Karpas-422 (cell line): ENCODE data around the gene ADAMTS7. TPM values are rescaled to one million over a fixed set of nuclear protein-coding genes. Genes with fewer than 3 reads are reported as not detected.
A peak's percentile ranks its signal among the peaks of the same experiment; 100 is the strongest.
"Not testable (repeated sequence)": the region's sequence is repeated elsewhere in the genome, so short reads cannot be mapped to it uniquely, and the experiment has no call there.

Experiments used
- DNase-seq: peaks from one replicate; pipeline ENCODE4 v3.0.0-alpha.2; 2015
- H2AFZ ChIP-seq: fragments of 200-600 bp; sonication (generic); 2 replicates; pipeline ENCODE4 v1.6.1; 2014; ENCODE audit warnings: antibody characterized with exemption, low read length, mixed read lengths
- H3K27ac ChIP-seq: fragments of 200-600 bp; sonication (generic); 2 replicates; pipeline ENCODE4 v1.5.1; 2014; ENCODE audit warnings: mild to moderate bottlenecking, low read length, moderate library complexity
- H3K27me3 ChIP-seq: fragments of 200-600 bp; sonication (generic); 2 replicates; pipeline ENCODE4 v1.6.1; 2014; ENCODE audit warnings: low read length, mixed read lengths
- H3K36me3 ChIP-seq: fragments of 200-600 bp; sonication (generic); 2 replicates; pipeline ENCODE4 v1.6.1; 2014; ENCODE audit warnings: low read length, mixed read lengths; ENCODE audit not compliant: insufficient read depth
- H3K4me1 ChIP-seq: fragments of 200-600 bp; sonication (generic); 2 replicates; pipeline ENCODE4 v1.6.1; 2014; ENCODE audit warnings: mild to moderate bottlenecking, low read length, mixed read lengths
- H3K4me2 ChIP-seq: fragments of 200-600 bp; sonication (generic); 2 replicates; pipeline ENCODE4 v1.6.1; 2014; ENCODE audit warnings: low read length, low read depth, mild to moderate bottlenecking; ENCODE audit not compliant: poor library complexity, severe bottlenecking
- H3K4me3 ChIP-seq: fragments of 200-600 bp; sonication (generic); 2 replicates; pipeline ENCODE4 v1.5.1; 2014; ENCODE audit warnings: mild to moderate bottlenecking, antibody characterized with exemption, low read length, mixed read lengths
- H3K79me2 ChIP-seq: fragments of 200-600 bp; sonication (generic); 2 replicates; pipeline ENCODE4 v1.6.1; 2014; ENCODE audit warnings: mild to moderate bottlenecking, low read length, mixed read lengths
- H3K9ac ChIP-seq: fragments of 200-600 bp; sonication (generic); 2 replicates; pipeline ENCODE4 v1.6.0; 2014; ENCODE audit warnings: low read length
- H3K9me2 ChIP-seq: fragments of 200-600 bp; sonication (generic), shearing (Covaris generic); replicated peaks from 2 replicates; pipeline ENCODE4 v1.6.0; 2014; ENCODE audit warnings: mild to moderate bottlenecking, low read length, moderate library complexity; ENCODE audit not compliant: insufficient read depth
- H3K9me3 ChIP-seq: fragments of 300-700, 200-600 bp; sonication (generic); 2 replicates; pipeline ENCODE4 v1.6.1; 2014; ENCODE audit warnings: low read length, mixed read lengths
- H4K20me1 ChIP-seq: fragments of 200-600 bp; sonication (generic); 2 replicates; pipeline ENCODE4 v1.6.1; 2014; ENCODE audit warnings: mild to moderate bottlenecking, antibody characterized with exemption, low read length, low read depth; ENCODE audit not compliant: insufficient read depth
- total RNA-seq: library from RNA; depleted of rRNA; stranded (reverse); fragments of >200 nt; shearing (Covaris generic); gene quantifications from 2 replicates; pipeline ENCODE4 v1.2.3, GENCODE V29; 2014; ENCODE audit warnings: low replicate concordance

ADAMTS7 gene
- total RNA-seq, 1 experiment from 2014 or later, result 0.75 TPM

GRCh38 chr15:78753359-78753659 lies 58.0 kb downstream of the ADAMTS7 start:
- H3K79me2 ChIP-seq, H3K4me3 ChIP-seq, H3K9me2 ChIP-seq, H3K9me3 ChIP-seq, H3K27ac ChIP-seq, H3K9ac ChIP-seq, H2AFZ ChIP-seq, H3K27me3 ChIP-seq, DNase-seq, H3K36me3 ChIP-seq, H4K20me1 ChIP-seq, H3K4me2 ChIP-seq: not testable (repeated sequence)
- peaks cover 25% of the 10 kb centered on the region for H3K4me1 ChIP-seq

- no peaks in the 10 kb centered on the region for H3K9me3 ChIP-seq
- H3K9ac ChIP-seq, result no peak overlapping the region
- no peaks in the 10 kb centered on the region for H3K36me3 ChIP-seq
- H3K27ac ChIP-seq, result no peak overlapping the region
- no peak overlapping the region for H3K4me3 ChIP-seq
- H4K20me1 ChIP-seq, result no peaks in the 10 kb centered on the region
- H3K4me2 ChIP-seq, result no peak overlapping the region
- H3K9me2 ChIP-seq, result no peaks in the 10 kb centered on the region
- H3K79me2 ChIP-seq, result no peaks in the 10 kb centered on the region
- no peak overlapping the region for H2AFZ ChIP-seq
- DNase-seq, result no peak
- peaks cover 19% of the 10 kb centered on the region for H3K4me1 ChIP-seq
- no peaks in the 10 kb centered on the region for H3K27me3 ChIP-seq
Measured at GRCh38 chr15:78752492-78753358, 58.5 kb downstream of the ADAMTS7 start.

- Histone ChIP-seq H3K79me2 (no peaks in the 10 kb centered on the region), H3K27ac (no peak overlapping the region), H3K9me2 (no peaks in the 10 kb centered on the region), H3K4me2 (no peak overlapping the region), H3K27me3 (no peaks in the 10 kb centered on the region), H2AFZ (no peak overlapping the region), H3K36me3 (no peaks in the 10 kb centered on the region), H3K9ac (no peak overlapping the region), H3K4me1 (peaks cover 7% of the 10 kb centered on the region), H4K20me1 (no peaks in the 10 kb centered on the region), H3K9me3 (no peaks in the 10 kb centered on the region), H3K4me3 (no peak overlapping the region)
- DNase-seq, result no peak
Measured at GRCh38 chr15:78751602-78751979, 59.7 kb downstream of the ADAMTS7 start.

DNA sequence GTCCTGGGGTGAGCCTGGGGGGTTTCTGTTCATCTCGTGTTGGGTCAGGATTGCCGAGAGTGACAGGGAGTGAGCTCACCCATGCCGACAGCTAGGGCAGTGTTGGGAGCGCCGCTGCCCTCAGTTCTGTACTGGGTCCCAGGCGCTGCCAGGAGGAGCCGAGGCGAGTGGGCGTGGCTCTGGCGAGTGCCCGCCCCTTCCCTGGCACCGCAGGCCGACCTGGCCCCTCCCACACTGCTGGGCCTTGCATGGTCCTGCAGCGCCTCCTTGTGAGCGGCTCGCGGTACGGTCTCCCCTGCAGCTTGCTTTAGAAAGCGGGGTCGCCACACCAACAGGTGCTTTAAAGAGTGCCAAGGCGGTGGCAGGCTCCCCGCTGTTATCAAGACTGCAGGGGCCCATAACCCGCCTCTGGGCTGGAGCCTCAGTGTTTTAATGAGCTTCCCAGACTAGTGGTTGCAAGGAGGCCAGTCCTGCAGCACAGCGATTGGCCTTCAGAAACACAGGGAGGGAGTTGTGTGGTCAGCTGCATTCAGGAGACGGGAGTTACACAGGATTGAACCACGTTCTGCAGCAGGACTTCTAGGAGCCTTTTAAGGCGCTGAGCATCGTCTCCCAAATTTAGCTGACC lies 60.2 kb downstream of the ADAMTS7 start:
- H3K9me2 ChIP-seq, H3K27me3 ChIP-seq, H3K9ac ChIP-seq, H3K9me3 ChIP-seq, H3K4me1 ChIP-seq, H3K79me2 ChIP-seq, H2AFZ ChIP-seq, H3K4me3 ChIP-seq, H3K27ac ChIP-seq, H3K36me3 ChIP-seq, H3K4me2 ChIP-seq, H4K20me1 ChIP-seq: not testable (repeated sequence)
- peak; percentile 96 for DNase-seq

GRCh38 chr15:78750566-78750965 lies 60.7 kb downstream of the ADAMTS7 start:
- H3K4me3 ChIP-seq, result no peak overlapping the region
- H3K9me3 ChIP-seq, result no peaks in the 10 kb centered on the region
- no peaks in the 10 kb centered on the region for H3K4me1 ChIP-seq
- no peaks in the 10 kb centered on the region for H3K36me3 ChIP-seq
- no peak overlapping the region for H2AFZ ChIP-seq
- no peaks in the 10 kb centered on the region for H3K27me3 ChIP-seq
- no peak overlapping the region for H3K27ac ChIP-seq
- H3K9ac ChIP-seq, result no peak overlapping the region
- peak; percentile 34 for DNase-seq
- H3K9me2 ChIP-seq, result no peaks in the 10 kb centered on the region
- no peaks in the 10 kb centered on the region for H3K79me2 ChIP-seq
- no peaks in the 10 kb centered on the region for H4K20me1 ChIP-seq
- H3K4me2 ChIP-seq, result no peak overlapping the region

DNA sequence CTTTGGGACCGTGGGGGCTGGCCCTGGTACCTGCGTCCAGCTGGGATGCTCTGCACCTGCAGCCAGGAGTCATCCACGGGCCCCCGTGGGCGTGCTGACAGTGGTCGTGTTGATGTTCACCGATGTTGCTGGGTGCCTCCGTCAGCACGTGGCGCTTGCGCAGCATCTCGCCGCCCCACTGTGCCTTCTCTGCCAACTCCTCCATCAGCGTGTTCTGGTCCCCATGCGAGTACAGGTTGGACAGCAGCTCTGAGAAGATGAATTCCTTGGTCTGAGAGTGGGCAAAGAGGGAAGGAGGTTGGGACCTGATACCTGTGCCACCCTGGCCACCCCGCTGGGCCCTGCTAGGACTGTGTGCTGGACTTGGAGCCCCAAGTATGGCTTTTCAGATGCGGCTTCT lies 61.4 kb downstream of the ADAMTS7 start:
- no peak overlapping the region for H3K4me3 ChIP-seq
- DNase-seq, result peak; percentile 26
- H3K9me3 ChIP-seq, result no peaks in the 10 kb centered on the region
- H3K27ac ChIP-seq, result no peak overlapping the region
- H3K4me1 ChIP-seq, result no peaks in the 10 kb centered on the region
- H3K9me2 ChIP-seq, result no peaks in the 10 kb centered on the region
- no peaks in the 10 kb centered on the region for H3K79me2 ChIP-seq
- H4K20me1 ChIP-seq, result no peaks in the 10 kb centered on the region
- no peak overlapping the region for H2AFZ ChIP-seq
- H3K36me3 ChIP-seq, result no peaks in the 10 kb centered on the region
- H3K9ac ChIP-seq, result no peak overlapping the region
- H3K4me2 ChIP-seq, result no peak overlapping the region
- H3K27me3 ChIP-seq, result no peaks in the 10 kb centered on the region

- not testable (repeated sequence) for H3K4me1 ChIP-seq, H3K4me2 ChIP-seq, H3K79me2 ChIP-seq, H2AFZ ChIP-seq, H4K20me1 ChIP-seq, H3K4me3 ChIP-seq, H3K9me3 ChIP-seq, H3K36me3 ChIP-seq, H3K27me3 ChIP-seq, H3K9ac ChIP-seq, H3K9me2 ChIP-seq, H3K27ac ChIP-seq
- DNase-seq, result peak; percentile 27
Measured at GRCh38 chr15:78747877-78748276, 63.4 kb downstream of the ADAMTS7 start.

GRCh38 chr15:78741674-78742073 lies 69.6 kb downstream of the ADAMTS7 start:
- peak; percentile 44 for DNase-seq

More at GRCh38 chr15:78741674-78742073, 69.6 kb downstream of the ADAMTS7 start:
- not testable (repeated sequence) for H2AFZ ChIP-seq, H3K79me2 ChIP-seq, H3K36me3 ChIP-seq, H3K27me3 ChIP-seq, H3K9me3 ChIP-seq, H3K27ac ChIP-seq, H3K9ac ChIP-seq, H3K9me2 ChIP-seq, H4K20me1 ChIP-seq
- H3K4me2 ChIP-seq, result peak overlapping the region; percentile 58
- H3K4me1 ChIP-seq, result peaks cover 21% of the 10 kb centered on the region
- H3K4me3 ChIP-seq, result 0 out of 2 replicates have a peak overlapping the region, but pooled peaks have one; percentile 0
